Muscle layer of colon (tissue), 2 donors: ENCODE measurements around the gene ZNF280A.
"Not testable (repeated sequence)": the region's sequence is repeated elsewhere in the genome, so short reads cannot be mapped to it uniquely, and the experiment has no call there.

Experiments used
- H3K27ac ChIP-seq: one replicate; pipeline ENCODE4 v1.7.0; 2013; ENCODE audit warnings: low read depth, mild to moderate bottlenecking, low read length, moderate library complexity
- H3K27me3 ChIP-seq, 2 donors: one replicate each; pipeline ENCODE4 v1.7.0; 2013; ENCODE audit warnings: low read length in 2 of 2, mild to moderate bottlenecking in 2 of 2; ENCODE audit not compliant: insufficient read depth in 2 of 2, control insufficient read depth in 1 of 2
- H3K36me3 ChIP-seq: one replicate; pipeline ENCODE4 v1.7.0; 2013; ENCODE audit warnings: mild to moderate bottlenecking, low read length; ENCODE audit not compliant: insufficient read depth
- H3K4me1 ChIP-seq: one replicate; pipeline ENCODE4 v1.7.0; 2013; ENCODE audit warnings: mild to moderate bottlenecking, low read length; ENCODE audit not compliant: insufficient read depth
- H3K4me3 ChIP-seq, 2 donors: one replicate each; pipeline ENCODE4 v1.7.0; 2013; ENCODE audit warnings: low read length in 2 of 2, low read depth in 1 of 2, mild to moderate bottlenecking in 1 of 2, moderate library complexity in 1 of 2
- H3K9ac ChIP-seq: one replicate; pipeline ENCODE4 v1.7.0; 2013; ENCODE audit warnings: low read length
- H3K9me3 ChIP-seq: one replicate; pipeline ENCODE4 v1.7.0; 2013; ENCODE audit warnings: mild to moderate bottlenecking, low read length
- donor health status: abdominal sarcoma.
- donor health status: Adenocarcinoma of cecum.

The ZNF280A gene

DNA sequence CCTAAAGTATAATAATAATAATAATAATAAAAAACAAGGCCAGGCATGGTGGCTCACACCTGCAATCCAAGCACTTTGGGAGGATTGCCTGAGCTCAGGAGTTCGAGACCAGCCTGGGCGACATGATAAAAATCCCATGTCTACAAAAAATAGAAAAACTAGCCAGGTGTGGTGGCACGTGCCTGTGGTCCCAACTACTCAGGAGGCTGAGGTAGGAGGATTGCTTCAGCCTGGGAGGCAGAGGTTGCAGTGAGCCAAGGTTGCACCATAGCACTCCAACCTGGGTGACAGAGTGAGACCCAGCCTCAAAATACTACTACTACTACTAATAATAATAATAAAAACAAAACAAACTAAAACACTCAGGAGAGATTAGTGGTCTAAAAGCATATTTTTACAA is 15.6 kb upstream of the ZNF280A start:
- Histone ChIP-seq H3K4me3 (no peak overlapping the region), H3K27ac (no peak overlapping the region), H3K9ac (no peak overlapping the region), H3K4me1 (no peaks in the 10 kb centered on the region), H3K9me3 (no peaks in the 10 kb centered on the region), H3K27me3 (no peaks in the 10 kb centered on the region), H3K36me3 (no peaks in the 10 kb centered on the region)

GRCh38 chr22:22534604-22535415 is 14.7 kb upstream of the ZNF280A start:
- no peak overlapping the region for H3K4me3 ChIP-seq
- no peaks in the 10 kb centered on the region for H3K27me3 ChIP-seq
- no peaks in the 10 kb centered on the region for H3K4me1 ChIP-seq
- H3K27ac ChIP-seq = no peak overlapping the region
- no peak overlapping the region for H3K9ac ChIP-seq
- H3K36me3 ChIP-seq = no peaks in the 10 kb centered on the region
- H3K9me3 ChIP-seq = no peaks in the 10 kb centered on the region

DNA sequence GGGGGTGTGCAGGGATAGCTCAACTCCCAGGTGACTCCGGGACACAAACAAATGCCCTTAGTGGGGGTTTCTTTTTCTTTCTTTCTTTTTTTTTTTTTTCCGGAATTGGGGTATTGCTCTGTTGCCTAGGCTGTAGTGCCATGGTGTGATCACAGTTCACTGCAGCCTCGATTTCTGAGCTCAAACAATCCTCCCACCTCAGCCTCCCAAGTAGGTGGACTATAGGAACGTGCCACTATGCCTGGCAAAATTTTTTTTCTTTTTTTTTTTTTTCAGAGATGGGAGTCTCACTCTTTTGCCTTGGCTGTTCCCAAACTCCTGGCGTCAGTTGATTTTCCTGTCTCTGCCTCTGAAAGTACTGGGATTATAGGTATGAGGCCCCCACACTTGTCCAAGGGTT is 13.8 kb upstream of the ZNF280A start:
- Histone ChIP-seq H3K4me3 (no peak overlapping the region), H3K27ac (no peak overlapping the region), H3K36me3 (no peaks in the 10 kb centered on the region), H3K9me3 (no peaks in the 10 kb centered on the region), H3K27me3 (no peaks in the 10 kb centered on the region), H3K4me1 (no peaks in the 10 kb centered on the region), H3K9ac (no peak overlapping the region)

- H3K9ac ChIP-seq = no peak overlapping the region
- H3K27me3 ChIP-seq = no peaks in the 10 kb centered on the region
- no peaks in the 10 kb centered on the region for H3K4me1 ChIP-seq
- no peaks in the 10 kb centered on the region for H3K36me3 ChIP-seq
- no peak overlapping the region for H3K27ac ChIP-seq
- H3K4me3 ChIP-seq = no peak overlapping the region
- H3K9me3 ChIP-seq = no peaks in the 10 kb centered on the region
Measured at GRCh38 chr22:22533417-22533816, 13.3 kb upstream of the ZNF280A start.

- not testable (repeated sequence) for H3K4me1 ChIP-seq, H3K9me3 ChIP-seq, H3K27me3 ChIP-seq, H3K4me3 ChIP-seq, H3K36me3 ChIP-seq, H3K9ac ChIP-seq, H3K27ac ChIP-seq
Measured at GRCh38 chr22:22532547-22533071, 12.5 kb upstream of the ZNF280A start.

GRCh38 chr22:22531770-22532546 is 11.9 kb upstream of the ZNF280A start:
- Histone ChIP-seq H3K27ac (no peak overlapping the region), H3K27me3 (no peaks in the 10 kb centered on the region), H3K4me1 (no peaks in the 10 kb centered on the region), H3K9me3 (no peaks in the 10 kb centered on the region), H3K36me3 (no peaks in the 10 kb centered on the region), H3K4me3 (no peak overlapping the region), H3K9ac (no peak overlapping the region)

GRCh38 chr22:22528780-22529179 is 8.7 kb upstream of the ZNF280A start:
- H3K9me3 ChIP-seq = no peaks in the 10 kb centered on the region
- no peaks in the 10 kb centered on the region for H3K27me3 ChIP-seq
- H3K27ac ChIP-seq = no peak overlapping the region
- H3K4me3 ChIP-seq = no peak overlapping the region
- no peak overlapping the region for H3K9ac ChIP-seq
- no peaks in the 10 kb centered on the region for H3K4me1 ChIP-seq
- no peaks in the 10 kb centered on the region for H3K36me3 ChIP-seq

DNA sequence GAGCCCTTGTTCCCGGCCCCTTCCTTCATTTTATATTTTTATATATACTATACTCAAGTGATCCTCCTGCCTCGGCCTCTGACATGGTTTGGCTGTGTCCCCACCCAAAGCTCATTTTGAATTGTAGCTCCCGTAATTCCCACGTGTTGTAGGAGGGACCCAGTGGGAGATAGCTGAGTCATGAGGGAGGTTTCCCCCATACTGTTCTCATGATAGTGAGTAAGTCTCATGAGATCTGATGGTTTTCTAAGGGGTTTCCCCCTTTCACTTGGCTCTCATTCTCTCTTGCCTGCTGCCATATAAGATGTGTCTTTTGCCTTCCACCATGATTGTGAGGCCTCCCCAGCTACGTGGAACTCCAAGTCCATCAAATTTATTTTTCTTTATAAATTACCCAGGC is 7.2 kb upstream of the ZNF280A start:
- Histone ChIP-seq H3K27ac (no peak overlapping the region), H3K27me3 (no peaks in the 10 kb centered on the region), H3K36me3 (no peaks in the 10 kb centered on the region), H3K4me3 (no peak overlapping the region), H3K9me3 (no peaks in the 10 kb centered on the region), H3K4me1 (no peaks in the 10 kb centered on the region), H3K9ac (no peak overlapping the region)

DNA sequence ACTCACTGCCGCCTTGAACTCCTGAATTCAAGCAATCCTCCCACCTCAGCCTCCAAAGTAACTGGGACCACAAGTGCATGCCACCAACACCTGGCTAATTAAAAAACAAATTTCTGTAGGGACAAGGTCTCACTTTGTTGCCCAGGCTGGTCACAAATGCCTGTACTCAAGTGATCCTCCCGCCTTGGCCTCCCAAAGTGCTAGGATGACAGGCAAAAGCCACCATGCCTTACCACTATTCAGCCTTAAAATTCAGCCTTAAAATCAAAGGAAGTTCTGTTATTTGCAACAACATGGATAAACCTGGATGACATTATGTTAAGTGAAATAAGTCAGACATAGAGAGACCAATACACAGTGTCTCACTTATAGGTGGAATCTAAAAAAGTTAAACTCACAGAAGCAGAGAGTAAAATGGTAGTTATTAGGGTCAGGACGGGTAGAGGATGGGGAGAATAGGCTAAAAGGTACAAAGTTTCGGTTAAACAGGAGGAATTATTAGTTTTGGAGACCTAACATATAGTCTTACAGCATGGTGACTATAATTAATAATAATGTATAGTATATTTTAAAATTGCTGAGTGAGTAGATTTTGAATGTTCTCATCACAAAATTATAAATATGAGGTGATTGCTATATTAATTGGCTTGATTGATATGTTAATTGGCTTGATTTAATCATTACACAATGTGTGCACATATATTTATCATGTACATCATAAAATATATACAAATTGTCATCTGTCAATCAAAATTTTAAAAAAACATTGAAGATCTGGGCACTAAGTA is 6.2 kb upstream of the ZNF280A start:
- H3K36me3 ChIP-seq = no peaks in the 10 kb centered on the region
- no peak overlapping the region for H3K27ac ChIP-seq
- H3K27me3 ChIP-seq = no peaks in the 10 kb centered on the region
- H3K9me3 ChIP-seq = no peaks in the 10 kb centered on the region
- H3K9ac ChIP-seq = no peak overlapping the region
- H3K4me1 ChIP-seq = no peaks in the 10 kb centered on the region
- no peak overlapping the region for H3K4me3 ChIP-seq

GRCh38 chr22:22523494-22523893 is 3.4 kb upstream of the ZNF280A start:
- H3K9ac ChIP-seq = no peak overlapping the region
- no peaks in the 10 kb centered on the region for H3K4me1 ChIP-seq
- no peaks in the 10 kb centered on the region for H3K36me3 ChIP-seq
- H3K27me3 ChIP-seq = no peaks in the 10 kb centered on the region
- H3K27ac ChIP-seq = no peak overlapping the region
- no peak overlapping the region for H3K4me3 ChIP-seq
- no peaks in the 10 kb centered on the region for H3K9me3 ChIP-seq

GRCh38 chr22:22521631-22522030 is 1.6 kb upstream of the ZNF280A start:
- no peaks in the 10 kb centered on the region for H3K4me1 ChIP-seq
- no peak overlapping the region for H3K9ac ChIP-seq
- H3K4me3 ChIP-seq = no peak overlapping the region
- H3K27ac ChIP-seq = no peak overlapping the region
- no peaks in the 10 kb centered on the region for H3K9me3 ChIP-seq
- no peaks in the 10 kb centered on the region for H3K27me3 ChIP-seq
- H3K36me3 ChIP-seq = no peaks in the 10 kb centered on the region
